Right atrium auricular region (tissue), 2 donors: ENCODE results near the gene ESYT3. TPM values are rescaled to one million over a fixed set of nuclear protein-coding genes. Genes with fewer than 3 reads are reported as not detected.

ENCODE experiments used
- DNase-seq: peaks from one replicate; pipeline ENCODE4 v3.0.0-alpha.2; 2019; ENCODE audit warnings: low spot score
- H3K27ac ChIP-seq, 2 donors: fragments of 200-600 bp; sonication (generic); 1 replicate in 1 of 2; 2 replicates in 1 of 2; pipeline ENCODE4 v1.5.1; 2016 to 2019
- H3K27me3 ChIP-seq, 2 donors: fragments of 200-600 bp; sonication (generic); one replicate each; pipeline versions ENCODE4 v1.5.1 to v1.6.0; 2017 to 2019
- H3K36me3 ChIP-seq: fragments of 200-600 bp; sonication (generic); one replicate; pipeline ENCODE4 v1.5.1; 2016
- H3K4me1 ChIP-seq, 2 donors: fragments of 200-600 bp; sonication (generic); one replicate each; pipeline versions ENCODE4 v1.5.1 to v1.6.0; 2017 to 2019
- H3K4me3 ChIP-seq, 2 donors: fragments of 200-600 bp; sonication (generic); 1 replicate in 1 of 2; 2 replicates in 1 of 2; pipeline ENCODE4 v1.5.1; 2017 to 2019; ENCODE audit warnings: mild to moderate bottlenecking in 1 of 2, moderate library complexity in 1 of 2
- H3K9me3 ChIP-seq, 2 donors: fragments of 200-600 bp; sonication (generic); one replicate each; pipeline ENCODE4 v1.5.1; 2019
- CTCF ChIP-seq, 2 donors: fragments of 200-600 bp; sonication (generic); IDR thresholded peaks; one replicate each; pipeline ENCODE4 v1.5.1; 2019; ENCODE audit warnings: antibody characterized with exemption in 2 of 2
- total RNA-seq, 2 donors: library from RNA; depleted of rRNA; stranded (reverse); fragments of >200 nt; gene quantifications; one replicate each; pipeline ENCODE4 v1.1.0, GENCODE V29; 2016

The ESYT3 gene
- total RNA-seq, 2 donors from 2014 or later = 1.6 to 2.6 TPM

- H3K27ac ChIP-seq = peak overlapping the region in 1 of 2 donors; percentile 72
- TF ChIP-seq CTCF (IDR thresholded peaks at IDR 0.05) = no peak
- H3K4me3 ChIP-seq = no peak overlapping the region
- peaks cover 12% of the 10 kb centered on the region for H3K36me3 ChIP-seq
- no peaks in the 10 kb centered on the region for H3K9me3 ChIP-seq
- DNase-seq = no peak
- H3K27me3 ChIP-seq = no peaks in the 10 kb centered on the region
- peaks cover 0 to 71% of the 10 kb centered on the region in 2 donors for H3K4me1 ChIP-seq
Measured at GRCh38 chr3:138394156-138394555, 40.3 kb upstream of the ESYT3 start.

- H3K27me3 ChIP-seq = no peaks in the 10 kb centered on the region
- H3K36me3 ChIP-seq = peaks cover 17% of the 10 kb centered on the region
- peaks cover 0 to 66% of the 10 kb centered on the region in 2 donors for H3K4me1 ChIP-seq
- no peak for TF ChIP-seq CTCF (IDR thresholded peaks at IDR 0.05)
- H3K27ac ChIP-seq = peak overlapping the region; percentile 55 to 72
- H3K4me3 ChIP-seq = no peak overlapping the region
- H3K9me3 ChIP-seq = no peaks in the 10 kb centered on the region
- DNase-seq = no peak
Measured at GRCh38 chr3:138394686-138395085, 39.7 kb upstream of the ESYT3 start.

- Histone ChIP-seq H3K27ac (peak overlapping the region; percentile 55 to 72), H3K9me3 (no peaks in the 10 kb centered on the region), H3K36me3 (peaks cover 31% of the 10 kb centered on the region), H3K27me3 (no peaks in the 10 kb centered on the region), H3K4me3 (no peak overlapping the region), H3K4me1 (peaks cover 0 to 52% of the 10 kb centered on the region in 2 donors)
- no peak for DNase-seq
- no peak for TF ChIP-seq CTCF (IDR thresholded peaks at IDR 0.05)
Measured at GRCh38 chr3:138395865-138396751, 38.3 kb upstream of the ESYT3 start.

- Histone ChIP-seq H3K36me3 (peaks cover 39% of the 10 kb centered on the region), H3K4me1 (peaks cover 0 to 46% of the 10 kb centered on the region in 2 donors), H3K27ac (peak overlapping the region; percentile 55 to 72), H3K27me3 (no peaks in the 10 kb centered on the region), H3K4me3 (no peak overlapping the region), H3K9me3 (no peaks in the 10 kb centered on the region)
- no peak for DNase-seq
- no peak for TF ChIP-seq CTCF (IDR thresholded peaks at IDR 0.05)
Measured at GRCh38 chr3:138396752-138397410, 37.5 kb upstream of the ESYT3 start.

- no peaks in the 10 kb centered on the region for H3K27me3 ChIP-seq
- H3K9me3 ChIP-seq = no peaks in the 10 kb centered on the region
- H3K4me3 ChIP-seq = no peak overlapping the region
- H3K4me1 ChIP-seq = peaks cover 0 to 39% of the 10 kb centered on the region in 2 donors
- no peak for DNase-seq
- peaks cover 50% of the 10 kb centered on the region for H3K36me3 ChIP-seq
- H3K27ac ChIP-seq = peak overlapping the region in 1 of 2 donors; percentile 72
- TF ChIP-seq CTCF (IDR thresholded peaks at IDR 0.05) = peak in 1 of 2 donors; percentile 38
Measured at GRCh38 chr3:138397983-138398382, 36.4 kb upstream of the ESYT3 start.
